SIG-M5 treated with dmso at 0.1 percent for 504 hours (cell line): ENCODE measurements around the gene DLEC1.

ENCODE experiments used
- DNase-seq: peaks from one replicate; lab custom pipeline; 2025; ENCODE audit not compliant: unreplicated experiment; lab: John Stamatoyannopoulos, UW

The DLEC1 gene

DNA sequence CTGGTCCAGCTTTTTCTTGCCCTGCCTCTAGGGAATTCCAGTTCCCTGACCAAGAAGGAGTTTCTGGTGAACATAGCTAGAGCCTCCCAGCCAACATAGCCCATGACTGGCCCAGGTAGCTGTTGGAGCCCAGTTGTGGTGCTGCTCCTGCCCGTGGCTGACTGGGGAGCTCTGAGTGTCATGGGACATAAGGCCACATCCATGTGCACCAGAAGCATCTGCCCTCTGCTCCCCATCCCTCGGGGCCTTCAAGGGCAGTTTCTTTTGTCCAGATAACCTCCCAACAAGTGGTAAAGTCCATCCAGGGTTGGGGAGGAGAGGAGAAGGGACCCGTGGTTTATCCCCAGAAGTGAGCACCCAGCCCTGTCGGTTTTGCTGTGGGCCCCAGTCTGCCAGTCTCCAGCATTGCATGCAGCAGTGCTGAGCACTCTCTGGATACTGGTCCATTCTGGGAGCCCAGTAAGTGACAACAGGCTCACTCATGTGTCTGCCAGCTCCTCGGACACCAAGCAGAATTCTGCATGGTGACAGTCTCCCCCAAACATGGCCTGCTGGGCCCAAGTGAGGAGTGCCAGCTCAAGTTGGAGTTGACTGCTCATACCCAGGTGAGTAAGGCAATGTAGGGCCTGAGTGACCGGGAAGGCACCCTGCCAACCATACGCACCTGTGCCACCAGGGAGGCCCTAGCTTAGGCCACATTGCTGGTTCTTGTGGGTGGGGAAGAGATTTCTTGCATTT, 69.1 kb downstream of the DLEC1 start:
- DNase-seq, result no peak

DNA sequence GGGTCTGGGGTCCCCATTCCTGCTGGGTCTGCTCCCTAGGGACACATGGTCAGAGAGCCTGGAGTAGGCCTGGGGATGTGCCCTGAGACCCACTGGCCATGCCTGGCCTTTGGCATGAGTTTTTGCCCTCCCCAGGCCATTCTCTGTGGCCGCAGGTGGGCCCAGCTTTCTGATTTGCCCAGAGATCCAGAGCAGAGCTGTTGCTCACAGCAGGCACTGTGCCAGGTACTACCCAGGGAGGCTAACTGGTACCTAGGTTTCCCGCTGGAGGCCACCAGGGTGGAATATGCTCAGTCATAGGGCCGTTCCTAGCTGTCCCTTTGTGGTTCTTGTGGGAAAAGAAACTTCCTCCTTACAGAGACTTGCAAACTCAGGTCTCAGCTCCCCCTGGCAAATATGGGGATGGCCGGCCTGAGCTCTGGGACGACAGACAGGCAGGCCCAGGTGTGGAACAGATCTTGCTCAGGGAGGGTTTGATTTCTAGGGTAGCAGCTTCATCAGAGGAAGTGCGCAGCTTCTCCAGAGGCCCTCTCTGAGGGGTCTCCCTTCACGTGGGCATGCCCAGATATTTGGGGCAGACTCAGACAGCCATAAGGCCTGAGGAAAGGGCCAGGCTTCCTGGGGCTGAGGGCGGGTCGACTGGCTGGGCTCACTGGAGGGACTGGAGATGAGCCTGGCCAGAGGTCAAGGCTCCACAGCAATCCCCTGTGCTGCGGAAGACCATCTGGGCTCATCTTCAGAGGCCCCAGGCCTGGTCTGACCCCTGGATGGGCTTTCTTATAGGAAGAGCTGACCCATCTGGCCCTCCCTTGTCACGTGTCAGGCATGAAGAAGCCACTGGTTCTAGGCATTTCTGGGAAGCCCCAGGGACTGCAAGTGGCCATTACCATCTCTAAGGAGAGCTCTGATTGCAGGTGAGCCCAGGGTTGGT, 69.9 kb downstream of the DLEC1 start:
- DNase-seq, result peak; percentile 20

DNA sequence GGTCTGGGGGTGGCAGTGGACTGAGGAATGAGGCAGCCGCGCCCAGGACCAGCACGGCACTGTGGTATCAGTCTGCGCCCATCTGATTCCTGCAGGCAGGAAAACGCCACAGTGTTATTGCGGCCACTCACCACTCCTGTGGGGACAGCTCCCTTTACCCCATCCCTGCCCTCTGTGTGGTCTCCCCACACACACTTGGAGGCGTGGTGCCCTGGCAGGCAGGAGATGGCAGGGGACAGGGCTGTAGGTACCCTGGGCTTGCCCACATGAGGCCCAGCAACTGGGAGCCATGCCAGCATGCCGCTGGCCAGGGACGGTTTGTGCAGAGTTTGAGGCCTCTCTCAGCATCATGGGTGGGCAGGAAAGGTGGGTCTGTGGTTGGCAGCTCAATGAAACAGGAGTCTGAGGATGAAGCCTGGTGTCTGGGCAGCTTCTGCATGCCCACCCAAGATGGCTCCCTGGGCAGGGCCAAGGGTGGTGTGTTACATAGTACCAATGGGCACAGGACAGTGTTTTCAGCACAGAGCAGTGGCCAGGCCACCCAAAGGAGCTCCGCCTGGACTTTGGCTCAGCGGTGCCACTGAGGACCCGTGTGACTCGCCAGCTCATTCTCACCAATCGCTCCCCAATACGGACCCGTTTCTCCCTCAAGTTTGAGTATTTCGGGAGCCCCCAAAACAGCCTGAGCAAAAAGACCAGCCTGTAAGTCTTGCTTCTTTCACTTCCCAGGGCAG, 70.7 kb downstream of the DLEC1 start:
- DNase-seq, result no peak

DNA sequence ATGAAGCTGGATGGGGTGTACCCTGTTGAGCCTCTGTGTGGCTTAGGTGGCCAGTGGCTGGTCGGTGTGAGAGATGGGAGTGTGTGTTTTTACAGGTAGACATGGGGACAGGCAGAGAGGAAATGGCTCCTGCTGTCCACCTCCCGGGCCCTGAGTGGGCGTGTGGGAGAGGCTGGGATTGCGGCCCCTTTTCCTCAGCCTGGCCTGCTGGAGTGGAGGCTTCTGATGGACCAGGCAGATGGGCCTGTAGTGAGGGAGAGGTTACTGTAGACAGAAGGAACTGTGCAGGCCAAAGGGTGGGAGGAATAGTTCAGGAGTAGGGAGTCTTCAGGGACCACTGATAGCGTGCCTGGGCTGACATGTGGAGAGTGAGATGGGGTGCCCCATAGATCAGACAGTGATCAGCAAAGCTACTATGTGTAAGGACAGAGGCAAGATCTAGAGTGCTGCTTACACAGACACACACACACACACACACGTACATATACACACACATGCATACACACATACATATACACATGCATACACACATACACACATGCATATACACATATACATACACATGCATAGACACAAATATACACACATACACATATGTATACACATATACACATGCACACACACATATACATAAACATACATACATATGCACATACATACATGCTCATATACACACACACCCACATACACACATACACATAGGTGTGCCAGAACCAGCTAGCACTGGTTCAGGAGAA, 71.5 kb downstream of the DLEC1 start:
- DNase-seq, result no peak

DNA sequence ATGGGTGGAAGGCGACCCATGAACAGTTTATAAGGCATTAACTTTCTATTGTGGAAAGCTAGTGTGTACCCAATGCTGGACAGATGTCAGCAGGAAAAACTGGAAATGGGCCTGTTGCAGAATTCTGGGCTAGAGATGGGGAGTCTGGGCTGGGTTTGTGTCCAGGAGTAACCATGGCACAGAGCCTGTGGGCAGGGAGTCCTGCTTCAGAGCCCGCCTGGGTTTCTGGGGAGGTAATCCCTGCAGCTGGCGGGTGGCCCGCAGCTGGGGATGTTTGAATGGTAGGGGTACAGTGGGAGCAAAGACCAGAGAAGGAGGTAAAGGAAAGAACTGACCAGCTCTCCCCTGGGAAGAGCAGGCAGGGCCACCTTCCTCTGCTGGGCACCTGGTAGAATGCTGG, 72.2 kb downstream of the DLEC1 start:
- DNase-seq, result no peak

DNA sequence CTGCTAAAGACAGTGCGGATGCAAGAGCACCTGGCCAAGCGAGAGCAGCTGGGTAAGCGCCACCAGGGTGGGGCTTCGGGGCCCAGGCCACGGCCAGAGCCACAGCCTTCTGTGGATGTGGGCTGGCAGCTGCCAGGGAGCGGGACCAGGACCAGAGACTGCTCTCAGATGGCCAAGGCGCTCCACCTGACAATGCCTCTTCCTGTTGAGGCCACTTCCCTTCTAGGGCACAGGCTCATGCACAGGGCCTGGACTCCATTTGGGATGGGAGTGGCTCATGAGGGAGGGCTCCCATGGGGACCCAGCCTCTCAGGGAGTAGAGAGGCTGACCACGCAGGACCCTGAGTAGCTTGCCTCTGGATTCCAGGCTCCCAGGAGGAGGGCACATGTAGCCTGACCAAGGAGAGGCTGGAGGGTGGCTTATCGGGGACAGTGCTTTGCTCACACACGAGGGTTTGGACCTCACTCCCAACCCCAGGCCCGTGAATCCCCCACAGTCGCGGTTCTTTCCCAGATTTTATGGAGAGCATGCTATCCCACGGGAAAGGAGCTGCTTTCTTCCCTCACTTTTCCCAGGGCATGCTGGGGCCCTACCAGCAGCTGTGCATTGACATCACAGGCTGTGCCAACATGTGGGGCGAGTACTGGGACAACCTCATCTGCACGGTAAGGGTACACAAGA, 72.8 kb downstream of the DLEC1 start:
- DNase-seq, result no peak

DNA sequence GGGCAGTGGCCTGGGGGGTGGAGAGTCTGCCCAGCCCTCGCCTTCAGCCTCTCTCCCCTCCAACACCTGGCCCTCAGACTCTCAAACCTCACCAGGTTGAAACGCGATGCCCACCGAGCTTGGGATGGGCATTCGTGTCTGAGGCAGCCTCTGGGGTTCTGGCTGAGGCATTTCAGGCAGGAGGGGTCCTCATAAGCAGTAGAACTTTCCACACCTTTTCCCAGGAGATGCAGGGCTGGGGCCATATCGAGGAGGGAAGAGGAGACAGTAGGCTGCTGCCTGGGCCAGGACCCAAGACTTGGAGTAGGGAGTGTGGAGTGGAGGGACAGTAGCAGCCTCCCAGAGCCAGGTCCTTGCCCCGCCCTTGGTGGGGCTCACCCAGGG, 73.4 kb downstream of the DLEC1 start:
- DNase-seq, result no peak

DNA sequence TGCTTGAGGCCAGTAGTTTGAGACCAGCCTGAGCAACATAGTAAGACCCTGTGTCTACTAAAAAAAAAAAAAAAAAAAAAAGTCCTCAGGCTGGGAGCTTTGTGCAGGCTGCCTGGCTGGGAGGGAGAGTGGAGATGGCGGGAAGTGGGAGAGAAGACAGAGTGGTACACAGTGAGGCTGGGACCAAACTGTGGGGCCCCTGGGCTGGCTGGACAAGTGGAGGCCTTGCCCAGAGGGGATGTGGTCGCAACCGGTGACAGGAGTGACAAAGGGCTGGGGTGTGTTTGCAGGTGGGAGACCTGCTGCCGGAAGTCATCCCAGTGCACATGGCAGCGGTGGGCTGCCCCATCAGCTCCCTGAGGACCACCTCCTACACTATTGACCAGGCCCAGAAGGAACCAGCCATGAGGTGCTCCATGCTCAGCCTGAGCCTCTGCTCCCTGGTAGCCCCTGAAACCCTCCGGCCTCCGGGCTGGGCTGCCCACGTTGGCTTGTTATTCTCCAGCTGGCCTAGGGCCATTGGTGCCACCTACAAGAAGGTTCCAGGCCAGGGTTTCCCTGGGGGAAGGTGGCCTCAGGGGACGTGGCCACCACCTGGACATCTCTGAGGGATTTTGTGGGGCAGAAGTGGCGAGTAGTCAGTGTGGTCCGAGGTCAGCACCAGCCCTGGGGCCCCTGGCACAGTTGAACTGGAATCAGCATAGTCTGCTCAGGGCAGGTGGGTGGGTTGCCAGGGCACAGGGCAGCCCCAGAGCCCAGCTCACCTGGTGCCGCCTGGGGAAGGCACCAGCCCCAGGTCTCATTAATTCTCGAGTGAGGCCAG, 75.3 kb downstream of the DLEC1 start:
- DNase-seq, result no peak

DNA sequence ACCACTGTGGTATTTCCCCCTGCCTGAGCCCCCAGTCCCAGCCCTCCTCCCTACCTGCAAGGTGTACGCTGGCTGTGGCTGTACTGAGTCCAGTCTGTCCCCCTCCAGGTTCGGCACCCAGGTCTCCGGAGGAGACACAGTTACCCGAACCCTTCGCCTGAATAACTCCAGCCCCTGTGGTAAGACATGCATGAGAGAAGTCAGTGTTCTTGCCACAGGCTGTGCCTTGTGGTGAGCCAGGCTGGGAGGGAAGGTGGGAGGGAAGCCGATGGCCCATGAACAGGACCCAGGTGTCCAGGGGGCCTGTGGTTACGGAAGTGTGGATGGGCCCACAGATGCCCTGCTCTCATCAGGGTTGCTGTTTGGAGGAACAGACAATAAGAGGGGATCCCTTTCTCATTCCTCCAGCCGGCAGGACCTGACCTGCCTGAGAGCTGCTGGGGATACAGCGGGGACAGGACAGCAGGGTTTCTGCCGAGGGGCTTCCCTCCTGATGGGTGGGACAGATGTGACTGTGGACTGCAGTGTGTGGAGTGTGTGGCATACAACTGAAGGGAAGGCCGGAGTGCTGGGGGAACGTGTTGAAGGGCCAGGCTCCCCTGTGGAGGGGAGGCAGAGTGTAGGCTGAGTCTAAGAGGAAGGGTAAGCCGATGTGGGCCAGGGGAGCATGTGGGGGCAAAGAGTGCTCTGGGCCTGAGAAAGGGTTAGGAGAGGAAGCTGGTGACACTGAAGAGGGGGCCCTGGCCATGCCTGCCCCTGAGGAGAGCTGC, 76.1 kb downstream of the DLEC1 start:
- DNase-seq, result no peak

DNA sequence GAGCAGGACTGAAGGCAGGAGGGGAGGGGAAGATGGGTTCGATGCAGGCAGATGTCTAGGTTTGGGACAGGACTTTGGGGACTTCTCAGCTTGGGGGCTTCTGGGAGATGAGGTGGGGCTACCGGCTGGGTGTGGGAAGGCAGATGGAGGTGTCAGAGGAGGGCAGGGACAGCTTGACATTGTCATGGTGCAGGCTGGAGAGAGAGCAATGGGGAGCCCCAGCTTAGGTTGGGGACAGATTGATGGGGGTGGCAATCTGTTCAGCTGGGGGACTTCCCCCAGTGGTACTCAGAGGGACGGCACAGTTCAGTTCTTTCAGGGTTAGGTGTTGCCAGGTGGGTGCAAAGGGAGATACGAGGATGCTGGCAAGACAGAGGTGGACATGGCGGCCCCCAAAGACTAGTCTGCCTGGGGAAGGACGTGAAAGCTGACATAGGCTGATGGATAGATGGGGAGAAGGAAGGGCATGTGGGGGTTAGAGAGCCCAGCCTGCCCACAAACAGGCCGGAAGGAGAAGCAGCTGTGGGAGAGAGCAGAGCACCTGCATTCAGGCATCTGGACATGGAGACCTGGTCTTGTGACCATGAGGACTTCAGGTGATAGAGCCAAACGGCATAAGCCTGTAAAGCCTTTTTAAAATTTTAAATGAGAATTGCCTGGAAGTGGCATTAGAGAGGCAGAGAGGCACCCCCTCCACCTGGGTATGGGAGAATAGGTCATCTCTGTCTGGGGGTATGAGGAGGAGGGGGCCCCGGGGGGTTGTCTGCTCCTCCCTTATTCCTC, 76.8 kb downstream of the DLEC1 start:
- no peak for DNase-seq

DNA sequence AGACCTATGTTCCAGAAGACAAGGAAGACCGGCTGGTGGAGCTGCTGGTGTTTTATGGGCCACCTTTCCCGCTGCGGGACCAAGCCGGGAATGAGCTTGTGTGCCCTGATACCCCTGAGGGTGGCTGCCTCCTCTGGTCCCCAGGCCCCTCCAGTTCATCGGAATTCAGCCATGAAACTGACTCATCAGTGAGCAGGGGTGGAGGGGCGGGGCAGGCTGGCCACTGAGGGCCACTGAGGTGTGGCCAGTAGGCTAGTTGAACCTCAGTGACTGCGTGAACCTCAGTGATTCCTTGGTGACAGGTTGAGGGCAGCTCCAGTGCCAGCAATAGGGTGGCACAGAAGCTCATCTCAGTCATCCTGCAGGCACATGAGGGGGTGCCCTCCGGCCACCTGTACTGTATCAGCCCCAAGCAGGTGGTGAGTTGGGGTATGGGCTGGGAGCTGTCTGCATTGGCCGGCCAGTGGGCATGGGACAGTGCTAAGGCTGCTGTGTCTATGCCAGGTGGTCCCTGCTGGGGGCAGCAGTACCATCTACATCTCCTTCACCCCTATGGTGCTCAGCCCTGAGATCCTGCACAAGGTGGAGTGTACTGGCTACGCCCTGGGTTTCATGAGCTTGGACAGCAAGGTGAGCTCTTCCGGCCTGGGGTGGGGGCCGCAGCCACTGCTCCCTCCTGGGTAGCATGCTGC, 77.6 kb downstream of the DLEC1 start:
- DNase-seq, result no peak

DNA sequence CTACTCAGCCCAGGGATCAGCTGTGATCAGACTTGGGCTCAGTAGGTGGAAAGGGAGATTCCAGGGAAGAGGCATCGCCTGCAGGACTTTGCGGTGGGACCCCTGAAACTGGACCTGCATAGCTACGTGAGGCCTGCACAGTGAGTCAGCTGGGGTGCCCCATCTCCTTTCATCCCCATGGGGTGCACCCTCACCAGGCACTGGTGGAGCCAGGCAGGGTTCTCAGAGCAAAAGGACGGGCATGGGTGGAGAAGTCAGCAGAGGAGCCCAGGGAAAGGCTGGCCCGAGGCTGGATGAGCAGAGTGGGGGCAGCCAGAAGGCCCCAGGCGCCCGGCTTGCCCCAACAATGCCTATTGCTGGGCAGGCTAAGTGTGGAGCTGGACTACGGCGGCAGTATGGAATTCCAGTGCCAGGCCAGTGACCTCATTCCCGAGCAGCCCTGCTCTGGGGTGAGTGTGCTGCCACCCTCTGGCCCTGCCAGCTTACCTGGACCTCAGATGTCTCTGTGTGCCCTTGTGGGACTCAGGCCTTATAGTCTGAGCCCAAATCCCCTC, 78.2 kb downstream of the DLEC1 start:
- DNase-seq, result no peak

DNA sequence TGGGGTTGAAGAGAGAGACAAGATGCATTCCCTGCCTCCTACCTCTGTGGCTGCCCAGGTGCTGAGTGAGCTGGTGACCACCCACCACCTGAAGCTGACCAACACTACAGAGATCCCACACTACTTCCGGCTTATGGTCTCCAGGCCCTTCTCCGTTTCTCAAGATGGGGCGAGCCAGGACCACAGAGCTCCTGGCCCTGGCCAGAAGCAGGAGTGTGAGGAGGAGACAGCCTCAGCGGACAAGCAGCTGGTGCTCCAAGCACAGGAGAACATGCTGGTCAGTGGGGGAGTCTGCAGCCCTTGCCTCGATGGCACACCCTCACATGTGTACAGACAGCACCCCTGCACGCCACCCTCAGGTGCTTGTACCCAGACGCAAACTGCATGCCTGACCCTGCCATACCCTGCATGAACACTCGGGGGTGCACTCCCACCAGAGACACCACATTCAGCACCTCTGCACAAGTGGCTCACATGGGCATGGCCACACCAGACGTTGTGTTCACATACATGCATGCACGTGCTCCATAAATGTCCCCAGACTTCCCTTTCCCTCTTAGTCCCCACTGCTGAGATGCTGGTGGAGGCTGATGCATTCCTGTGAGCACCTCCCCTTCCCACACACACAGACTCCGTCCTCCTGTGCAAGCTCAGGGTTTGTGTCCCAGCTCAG, 78.9 kb downstream of the DLEC1 start:
- peak; percentile 72 for DNase-seq

DNA sequence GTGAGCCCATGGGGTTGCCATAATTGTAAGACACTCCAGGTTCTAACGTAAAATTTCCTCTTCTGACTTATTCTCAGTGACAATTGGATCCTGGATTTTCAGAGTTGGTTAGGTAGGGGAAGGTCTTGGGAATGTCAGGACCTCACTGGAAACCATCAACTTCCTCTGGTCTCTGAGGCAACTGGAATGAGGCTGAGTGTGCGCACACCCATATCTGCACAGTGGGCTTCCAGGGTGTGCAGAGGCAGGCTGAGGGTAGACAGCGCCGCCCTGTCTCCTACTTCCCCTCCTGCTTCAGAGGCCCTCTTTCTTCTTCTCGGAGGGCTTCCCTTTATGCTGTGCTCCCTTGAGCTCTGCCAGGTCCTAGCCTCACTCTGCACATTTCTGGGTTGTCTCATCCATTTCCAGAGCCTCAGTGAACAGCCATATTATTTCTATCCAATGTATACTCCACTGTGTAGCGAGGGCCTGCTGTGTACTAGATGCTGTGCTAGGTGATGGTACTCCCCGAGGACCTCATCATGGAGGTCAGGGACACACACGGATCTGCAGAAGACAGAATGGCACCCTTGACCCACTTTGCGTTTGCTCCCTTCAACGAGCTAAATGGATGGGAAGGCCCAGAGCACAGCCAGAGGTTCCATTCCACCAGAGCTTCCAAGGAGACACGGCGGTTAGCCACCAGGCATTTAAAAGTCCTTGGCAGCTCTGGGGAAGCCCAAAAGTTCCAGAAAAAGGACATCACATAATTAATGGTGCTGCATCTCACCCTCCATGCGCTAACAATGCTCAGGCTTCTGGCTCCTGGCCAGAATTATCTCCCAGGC, 79.6 kb downstream of the DLEC1 start:
- no peak for DNase-seq

DNA sequence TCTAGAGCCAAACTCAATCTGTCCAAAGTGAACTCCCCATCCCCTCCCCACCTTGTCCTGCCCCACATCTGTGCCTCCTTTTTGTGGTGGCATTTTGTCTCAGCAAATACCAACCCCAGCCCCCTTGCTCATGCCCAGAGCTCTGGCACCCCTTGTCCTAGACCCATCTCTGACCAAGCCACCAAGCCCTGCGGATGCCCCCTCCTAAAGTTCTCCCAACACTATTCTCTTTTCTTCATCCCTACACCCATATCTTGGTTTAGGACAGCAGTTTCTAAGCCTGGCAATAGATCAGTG, 80.2 kb downstream of the DLEC1 start:
- no peak for DNase-seq
